GM19023 (cell line): Measurements from ENCODE around the gene TEX19.
A peak's percentile ranks its signal among the peaks of the same experiment; 100 is the strongest.

ENCODE experiments used
- ATAC-seq: cut with Tn5 transposase; IDR thresholded peaks from one replicate; pipeline ENCODE4 v1.9.1; 2021; ENCODE audit warnings: mild to moderate bottlenecking, moderate library complexity; ENCODE audit not compliant: unreplicated experiment

The TEX19 gene

GRCh38 chr17:82388223-82388921 is 29.3 kb downstream of the TEX19 start:
- ATAC-seq: no peak

GRCh38 chr17:82388922-82389283 is 29.9 kb downstream of the TEX19 start:
- ATAC-seq: no peak

GRCh38 chr17:82389379-82389778 is 30.3 kb downstream of the TEX19 start:
- ATAC-seq: no peak

- ATAC-seq: no peak
Measured at GRCh38 chr17:82390015-82390859, 31.2 kb downstream of the TEX19 start.

GRCh38 chr17:82390860-82391435 is 31.9 kb downstream of the TEX19 start:
- ATAC-seq: no peak

GRCh38 chr17:82391496-82392066 is 32.5 kb downstream of the TEX19 start:
- no peak for ATAC-seq

GRCh38 chr17:82392209-82392920 is 33.3 kb downstream of the TEX19 start:
- no peak for ATAC-seq

- no peak for ATAC-seq
Measured at GRCh38 chr17:82392941-82393340, 33.9 kb downstream of the TEX19 start.

- ATAC-seq: no peak
Measured at GRCh38 chr17:82394278-82394677, 35.2 kb downstream of the TEX19 start.

GRCh38 chr17:82396601-82397435 is 37.8 kb downstream of the TEX19 start:
- ATAC-seq: no peak

GRCh38 chr17:82397449-82398335 is 38.6 kb downstream of the TEX19 start:
- no peak for ATAC-seq

- no peak for ATAC-seq
Measured at GRCh38 chr17:82399041-82399441, 40.0 kb downstream of the TEX19 start.

GRCh38 chr17:82399601-82400101 is 40.6 kb downstream of the TEX19 start:
- ATAC-seq: no peak

- no peak for ATAC-seq
Measured at GRCh38 chr17:82400206-82400605, 41.2 kb downstream of the TEX19 start.

- ATAC-seq: no peak
Measured at GRCh38 chr17:82400830-82401229, 41.8 kb downstream of the TEX19 start.

GRCh38 chr17:82402865-82403264 is 43.8 kb downstream of the TEX19 start:
- peak; percentile 72 for ATAC-seq

- ATAC-seq: no peak
Measured at GRCh38 chr17:82403662-82404660, 44.9 kb downstream of the TEX19 start.

- ATAC-seq: no peak
Measured at GRCh38 chr17:82405051-82405450, 46.0 kb downstream of the TEX19 start.
